Common myeloid progenitor, CD34-positive (primary cell): ENCODE measurements around the gene JAK1.

Experiments used
- CTCF ChIA-PET: fragments of 350-600 bp; sonication (Branson Sonifier 250); formaldehyde crosslinking; loops from one replicate; lab custom pipeline; 2021; ENCODE audit warnings: antibody characterized with exemption; lab: Charles Lee
- POLR2A ChIA-PET: fragments of 350-600 bp; sonication (Branson Sonifier 250); formaldehyde crosslinking; loops from one replicate; lab custom pipeline; 2021; ENCODE audit warnings: antibody characterized with exemption; lab: Charles Lee
- DNase-seq, 3 donors: peaks; one replicate each; pipeline versions ENCODE4 v3.0.0 to v3.0.0-alpha.2; 2013
- H3K27ac ChIP-seq, 2 experiments: 1 replicate in 1 of 2; 2 replicates in 1 of 2; pipeline ENCODE4 v1.7.0; 2013; ENCODE audit warnings: inconsistent platforms in 2 of 2, low read length in 2 of 2, mild to moderate bottlenecking in 2 of 2, low read depth in 1 of 2, moderate library complexity in 1 of 2; ENCODE audit not compliant: severe bottlenecking in 2 of 2, insufficient read depth in 1 of 2, poor library complexity in 1 of 2
- H3K27me3 ChIP-seq, 5 experiments: replicated peaks in 2 of 5; 1 replicate in 3 of 5; 2 replicates in 2 of 5; pipeline versions ENCODE4 v1.6.1 to v1.7.0; 2013; ENCODE audit warnings: low read length in 4 of 5, mild to moderate bottlenecking in 2 of 5, moderate library complexity in 2 of 5, inconsistent platforms in 1 of 5; ENCODE audit not compliant: insufficient read depth in 5 of 5, control insufficient read depth in 4 of 5
- H3K36me3 ChIP-seq, 4 experiments: 1 replicate in 2 of 4; 2 replicates in 2 of 4; pipeline versions ENCODE4 v1.6.1 to v1.7.0; 2013; ENCODE audit warnings: low read length in 3 of 4, control low read depth in 1 of 4, mild to moderate bottlenecking in 1 of 4; ENCODE audit not compliant: control insufficient read depth in 4 of 4, insufficient read depth in 4 of 4
- H3K4me1 ChIP-seq, 4 experiments: 1 replicate in 3 of 4; 2 replicates in 1 of 4; pipeline versions ENCODE4 v1.6.1 to v1.7.1; 2013; ENCODE audit warnings: low read length in 3 of 4, mild to moderate bottlenecking in 3 of 4, control low read depth in 1 of 4, inconsistent platforms in 1 of 4, moderate library complexity in 1 of 4; ENCODE audit not compliant: control insufficient read depth in 4 of 4, insufficient read depth in 4 of 4; ENCODE audit errors: control extremely low read depth in 1 of 4
- H3K4me3 ChIP-seq, 7 experiments: 1 replicate in 4 of 7; 2 replicates in 3 of 7; pipeline versions ENCODE4 v1.5.1 to v1.7.0; 2013; ENCODE audit warnings: mild to moderate bottlenecking in 7 of 7, low read length in 6 of 7, moderate library complexity in 6 of 7, inconsistent platforms in 2 of 7, low read depth in 2 of 7, control low read depth in 1 of 7; ENCODE audit not compliant: insufficient read depth in 4 of 7, control insufficient read depth in 1 of 7; ENCODE audit errors: extremely low read depth in 1 of 7
- H3K9me3 ChIP-seq, 5 experiments: 1 replicate in 4 of 5; 2 replicates in 1 of 5; pipeline versions ENCODE4 v1.6.1 to v1.7.1; 2013; ENCODE audit warnings: low read length in 4 of 5, mild to moderate bottlenecking in 2 of 5, inconsistent platforms in 1 of 5, low read depth in 1 of 5, moderate library complexity in 1 of 5; ENCODE audit not compliant: control insufficient read depth in 4 of 5, insufficient read depth in 2 of 5; ENCODE audit errors: control extremely low read depth in 1 of 5
- WGBS: methylation state at CpG from one replicate; pipeline ENCODE4 v1.1.5; 2013; ENCODE audit not compliant: insufficient coverage; 5-methylcytosine and 5-hydroxymethylcytosine counted together

JAK1 gene

DNA sequence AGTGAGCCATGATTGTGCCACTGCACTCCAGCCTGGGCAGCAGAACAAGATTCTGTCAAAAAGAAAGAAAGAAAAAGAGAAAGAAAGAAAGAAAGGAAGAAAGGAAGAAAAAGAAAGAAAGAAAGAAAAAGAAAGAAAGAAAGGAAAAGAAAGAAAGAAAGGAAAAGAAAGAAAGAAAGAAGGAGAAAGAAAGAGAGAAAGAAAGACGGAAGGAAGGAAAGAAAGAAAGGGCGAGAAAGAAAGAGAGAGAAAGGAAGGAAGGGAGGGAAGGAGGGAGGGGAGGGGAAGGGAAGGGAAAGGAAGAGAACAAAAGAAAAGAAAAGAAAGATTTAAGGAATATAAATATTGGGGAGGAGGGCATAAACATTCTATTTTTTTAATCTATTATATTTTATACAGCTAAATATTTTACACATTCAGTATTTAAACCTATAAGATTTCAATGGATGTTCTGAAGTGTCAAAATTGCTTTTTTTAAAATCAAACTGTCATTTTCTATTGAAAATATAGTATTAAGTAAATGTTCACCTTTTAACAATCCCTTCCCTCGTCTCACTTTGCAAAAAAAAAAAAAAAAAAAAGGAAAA lies 6.8 kb upstream of the JAK1 start:
- CTCF ChIA-PET = no interaction called here
- Histone ChIP-seq H3K4me1 (no peaks in the 10 kb centered on the region), H3K9me3 (no peaks in the 10 kb centered on the region), H3K27me3 (no peaks in the 10 kb centered on the region), H3K4me3 (no peak overlapping the region), H3K27ac (no peak overlapping the region), H3K36me3 (no peaks in the 10 kb centered on the region)
- POLR2A ChIA-PET = no interaction called here
- DNase-seq = no peak
- 95% methylated on average over 2 of the region's 3 CpGs for WGBS

DNA sequence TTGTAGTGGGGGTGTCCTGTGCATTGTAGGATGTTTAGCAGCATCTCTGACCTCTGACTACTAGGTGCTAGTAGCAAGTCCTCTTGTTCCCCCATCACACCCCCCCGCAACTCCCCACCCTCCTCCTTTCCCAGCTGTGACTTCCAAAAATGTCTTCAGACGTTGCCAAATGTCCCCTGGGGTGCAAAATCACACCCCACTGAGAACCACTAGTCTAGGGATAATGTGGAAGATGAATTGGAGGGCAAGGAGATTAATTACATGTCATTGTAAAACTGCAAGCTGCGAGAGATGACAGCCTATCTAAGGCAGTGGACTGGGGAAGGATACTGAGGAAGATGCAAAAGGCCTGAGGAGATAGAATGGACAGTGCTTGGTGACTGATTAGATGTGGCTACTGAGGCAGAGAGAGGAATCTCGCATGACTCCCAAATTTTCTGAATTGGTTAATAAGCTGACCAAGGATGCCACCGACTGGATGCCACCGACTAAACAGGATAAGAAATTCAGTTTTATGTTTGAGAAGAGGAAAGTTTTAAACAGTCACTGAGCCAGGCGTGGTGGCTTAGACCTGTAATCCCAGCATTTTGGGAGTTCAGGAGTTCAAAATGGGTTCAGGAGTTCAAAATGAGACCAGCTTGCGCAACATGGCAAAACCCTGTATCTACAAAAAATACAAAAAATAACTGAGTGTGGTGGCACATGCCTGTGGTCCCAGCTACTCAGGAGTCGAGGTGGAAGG lies 3.1 kb upstream of the JAK1 start:
- WGBS = 83% methylated on average over 5 of the region's 9 CpGs
- Histone ChIP-seq H3K27me3 (no peaks in the 10 kb centered on the region), H3K9me3 (no peaks in the 10 kb centered on the region), H3K4me1 (peaks cover 12 to 20% (median 18%) of the 10 kb centered on the region in 4 experiments), H3K27ac (no peak overlapping the region), H3K4me3 (no peak overlapping the region), H3K36me3 (no peaks in the 10 kb centered on the region)
- POLR2A ChIA-PET = no interaction called here
- CTCF ChIA-PET = interaction anchor here (1.5 kb wide), 1 partner anchor 15 kb away, joined by 3 read pairs; no protein-coding TSS in a partner anchor
- no peak for DNase-seq

DNA sequence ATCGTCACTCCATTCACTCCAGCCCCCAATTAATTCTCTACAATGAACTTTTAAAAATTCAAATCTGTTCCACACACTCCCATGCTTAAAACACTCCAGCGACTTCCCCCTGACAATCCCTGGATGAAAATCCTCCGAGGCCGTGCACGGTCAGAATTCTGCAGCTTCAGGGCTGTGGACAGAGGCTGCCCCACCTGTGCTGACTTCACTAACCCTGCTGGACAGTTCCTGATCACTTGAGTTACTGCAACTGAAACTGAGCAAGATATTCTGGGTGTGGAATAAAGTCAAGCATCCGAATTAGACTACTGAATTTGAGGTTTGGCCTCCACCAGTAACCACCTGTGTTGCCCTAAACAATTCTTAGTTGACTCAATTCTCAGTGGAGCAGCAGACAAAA lies 1.0 kb upstream of the JAK1 start:
- POLR2A ChIA-PET = interaction anchor here (0.9 to 1.2 kb wide), 3 partner anchors 8 to 48 kb away, joined by 3 to 4 read pairs (median 4); no protein-coding TSS in a partner anchor

DNA sequence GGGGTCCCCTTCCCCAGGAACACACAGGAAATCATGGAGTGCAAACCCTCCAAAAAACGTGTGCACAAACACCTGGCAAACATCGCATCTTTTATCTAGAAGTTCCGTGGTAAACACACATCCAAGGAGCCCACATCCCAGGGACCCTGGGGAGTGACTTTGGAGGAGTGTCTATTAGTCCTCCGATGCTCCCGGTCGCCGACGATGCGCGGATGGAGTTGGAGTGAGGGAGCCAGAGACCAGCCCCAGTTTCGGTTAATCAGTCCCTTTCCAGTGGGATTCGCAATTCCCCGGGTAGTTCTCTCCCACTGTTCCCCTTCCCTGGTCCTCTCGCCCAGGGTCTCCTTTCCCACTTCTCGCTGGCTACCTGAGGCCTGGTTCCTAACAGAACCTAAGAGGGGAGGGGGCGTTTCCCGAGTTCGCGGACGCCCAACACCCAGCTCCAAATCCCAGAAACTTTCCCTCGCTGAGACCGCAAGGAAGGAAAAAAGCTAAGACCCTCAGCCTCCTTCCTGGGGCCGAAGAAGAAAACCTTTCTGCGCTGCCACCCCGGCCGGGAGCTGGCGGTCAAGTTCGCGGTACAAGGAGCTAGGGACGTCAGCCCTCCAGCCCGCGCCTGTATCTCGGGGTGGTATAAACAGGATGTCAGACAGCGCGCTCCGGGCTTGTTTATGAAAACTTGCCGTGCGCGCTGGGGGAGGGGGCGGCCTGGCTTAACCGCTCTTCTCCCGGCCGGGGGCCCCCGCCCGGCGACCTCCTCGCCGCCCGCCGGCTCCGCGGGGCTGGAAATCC lies 787 bp downstream of the JAK1 start:
- Histone ChIP-seq H3K4me1 (peaks cover 23 to 56% (median 52%) of the 10 kb centered on the region in 4 experiments), H3K27me3 (no peaks in the 10 kb centered on the region), H3K9me3 (no peaks in the 10 kb centered on the region), H3K4me3 (peak overlapping the region; percentile 92 to 98 (median 93)), H3K27ac (peak overlapping the region; percentile 86 to 94), H3K36me3 (no peaks in the 10 kb centered on the region)
- peak; percentile 62 to 86 (median 81) for DNase-seq
- POLR2A ChIA-PET = interaction anchor here (0.8 to 1.3 kb wide), 4 partner anchors 36 to 99 kb away, joined by 3 to 8 read pairs (median 4); no protein-coding TSS in a partner anchor
- CTCF ChIA-PET = interaction anchor here (0.6 to 1.5 kb wide), 5 partner anchors 13 to 44 kb away, joined by 3 to 4 read pairs (median 4); no protein-coding TSS in a partner anchor
- WGBS = 1% methylated on average over 40 of the region's 52 CpGs

More for the DNA sequence above, 1.0 kb upstream of the JAK1 start:
- no peak for DNase-seq
- CTCF ChIA-PET = interaction anchor here (1.0 to 1.2 kb wide), 4 partner anchors 50 to 143 kb away, joined by 3 to 6 read pairs (median 4); no protein-coding TSS in a partner anchor
- 89% methylated on average over 6 of the region's 6 CpGs for WGBS
- Histone ChIP-seq H3K27ac (no peak overlapping the region), H3K4me1 (peaks cover 16 to 38% (median 36%) of the 10 kb centered on the region in 4 experiments), H3K36me3 (no peaks in the 10 kb centered on the region), H3K27me3 (no peaks in the 10 kb centered on the region), H3K4me3 (peak overlapping the region in 1 of 7 experiments; percentile 98), H3K9me3 (no peaks in the 10 kb centered on the region)

DNA sequence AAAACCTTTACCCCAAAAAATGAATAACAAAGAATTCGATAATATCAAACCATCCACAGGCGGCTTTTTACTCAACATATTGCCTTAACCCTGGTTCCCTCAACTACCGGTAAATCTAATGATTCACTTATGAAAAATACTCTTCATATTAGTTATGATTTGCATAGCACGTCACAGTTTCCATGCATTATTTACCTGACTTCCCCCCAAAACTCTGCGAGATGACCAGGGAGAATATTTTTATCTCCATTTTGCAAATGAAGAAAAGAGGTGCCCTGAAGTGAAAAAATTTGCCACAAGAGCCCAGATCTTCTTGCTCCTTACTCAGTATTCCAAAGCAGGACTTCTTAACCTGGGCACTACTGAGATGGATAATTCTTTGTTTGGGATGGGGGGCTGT lies 2.9 kb downstream of the JAK1 start:
- H3K27me3 ChIP-seq = no peaks in the 10 kb centered on the region
- no peaks in the 10 kb centered on the region for H3K36me3 ChIP-seq
- 84% methylated on average over 2 of the region's 5 CpGs for WGBS
- DNase-seq = no peak
- H3K9me3 ChIP-seq = no peaks in the 10 kb centered on the region
- peaks cover 30 to 70% (median 66%) of the 10 kb centered on the region in 4 experiments for H3K4me1 ChIP-seq
- H3K4me3 ChIP-seq = no peak overlapping the region
- ChIA-PET CTCF (interaction anchor here (1.1 to 1.5 kb wide), 3 partner anchors 10 to 29 kb away, joined by 3 to 4 read pairs (median 3); no protein-coding TSS in a partner anchor), POLR2A (no interaction called here)
- no peak overlapping the region for H3K27ac ChIP-seq

DNA sequence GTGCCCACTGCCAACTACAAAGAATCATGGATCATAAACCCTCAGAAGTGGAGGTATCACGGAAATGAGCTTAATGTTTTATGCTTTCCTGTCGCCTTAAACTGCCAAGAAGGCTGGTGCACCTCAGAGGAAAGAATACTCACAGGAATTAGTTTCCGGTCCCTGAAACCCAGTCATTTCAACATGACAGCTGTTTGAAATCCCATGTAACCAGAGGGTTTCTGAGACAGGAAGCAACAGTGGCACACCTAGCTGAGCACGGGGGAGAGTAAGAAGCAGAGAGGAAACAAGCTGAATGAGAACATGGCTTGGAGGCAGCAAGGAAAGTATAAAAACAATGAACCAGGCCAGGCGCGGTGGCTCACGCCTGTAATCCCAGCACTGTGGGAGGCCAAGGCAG lies 3.9 kb downstream of the JAK1 start:
- POLR2A ChIA-PET = interaction anchor here (0.8 kb wide), 1 partner anchor 13 kb away, joined by 3 read pairs; no protein-coding TSS in a partner anchor
- 29% methylated on average over 7 of the region's 7 CpGs for WGBS
- DNase-seq = peak in 1 of 3 donors; percentile 43
- H3K4me3 ChIP-seq = peak overlapping the region in 3 of 7 experiments; percentile 12 to 34 (median 26)
- no peaks in the 10 kb centered on the region for H3K36me3 ChIP-seq
- no peaks in the 10 kb centered on the region for H3K27me3 ChIP-seq
- peaks cover 36 to 77% (median 65%) of the 10 kb centered on the region in 4 experiments for H3K4me1 ChIP-seq
- H3K27ac ChIP-seq = peak overlapping the region in 1 of 2 experiments; percentile 55
- CTCF ChIA-PET = interaction anchor here (0.8 to 1.6 kb wide), 12 partner anchors 9 to 101 kb away, joined by 3 to 6 read pairs (median 3); no protein-coding TSS in a partner anchor
- no peaks in the 10 kb centered on the region for H3K9me3 ChIP-seq
